Right lung (tissue), 5 donors: ENCODE measurements around the gene FOXK1. TPM values are rescaled to one million over a fixed set of nuclear protein-coding genes. Genes with fewer than 3 reads are reported as not detected.

Experiments
- DNase-seq, 2 donors: peaks; one replicate each; pipeline ENCODE4 v3.0.0-alpha.2; 2013
- polyA plus RNA-seq, 5 donors: library from polyadenylated mRNA; unstranded; fragments of 120-200 nt; gene quantifications; one replicate each; pipeline versions ENCODE4 v1.2.1 to v1.2.3, GENCODE V29; 2013; ENCODE audit warnings: inconsistent platforms in 1 of 5, low replicate concordance in 1 of 5; ENCODE audit not compliant: insufficient read length in 5 of 5, insufficient read depth in 1 of 5

The FOXK1 gene
- polyA plus RNA-seq, 5 donors: 10.3 to 16.5 (median 15.2) TPM

- DNase-seq: no peak
Measured at GRCh38 chr7:4718075-4718474, 36.0 kb downstream of the FOXK1 start.

- DNase-seq: no peak
Measured at GRCh38 chr7:4720225-4720624, 38.1 kb downstream of the FOXK1 start.

- DNase-seq: no peak
Measured at GRCh38 chr7:4722308-4722707, 40.2 kb downstream of the FOXK1 start.

- DNase-seq: no peak
Measured at GRCh38 chr7:4722960-4723630, 41.0 kb downstream of the FOXK1 start.

- no peak for DNase-seq
Measured at GRCh38 chr7:4724648-4725013, 42.5 kb downstream of the FOXK1 start.

GRCh38 chr7:4725014-4725849 lies 43.1 kb downstream of the FOXK1 start:
- DNase-seq: peak; percentile 80 to 81

- no peak for DNase-seq
Measured at GRCh38 chr7:4725850-4726450, 43.9 kb downstream of the FOXK1 start.

GRCh38 chr7:4726566-4726965 lies 44.5 kb downstream of the FOXK1 start:
- DNase-seq: no peak

- no peak for DNase-seq
Measured at GRCh38 chr7:4727914-4728705, 46.0 kb downstream of the FOXK1 start.

GRCh38 chr7:4729266-4729665 lies 47.2 kb downstream of the FOXK1 start:
- no peak for DNase-seq

- DNase-seq: no peak
Measured at GRCh38 chr7:4730276-4730675, 48.2 kb downstream of the FOXK1 start.

- no peak for DNase-seq
Measured at GRCh38 chr7:4730971-4731370, 48.9 kb downstream of the FOXK1 start.

- no peak for DNase-seq
Measured at GRCh38 chr7:4731803-4732202, 49.7 kb downstream of the FOXK1 start.

GRCh38 chr7:4733936-4734528 lies 51.9 kb downstream of the FOXK1 start:
- no peak for DNase-seq

GRCh38 chr7:4734587-4735345 lies 52.7 kb downstream of the FOXK1 start:
- no peak for DNase-seq

- DNase-seq: no peak
Measured at GRCh38 chr7:4737300-4737699, 55.2 kb downstream of the FOXK1 start.

- peak in 1 of 2 donors; percentile 50 for DNase-seq
Measured at GRCh38 chr7:4738711-4739527, 56.8 kb downstream of the FOXK1 start.

- DNase-seq: peak in 1 of 2 donors; percentile 44
Measured at GRCh38 chr7:4739528-4739992, 57.5 kb downstream of the FOXK1 start.

GRCh38 chr7:4740796-4741195 lies 58.7 kb downstream of the FOXK1 start:
- DNase-seq: no peak

GRCh38 chr7:4742051-4742573 lies 60.0 kb downstream of the FOXK1 start:
- no peak for DNase-seq
